ENCODE data around the gene RABEP2. TPM values are rescaled to one million over a fixed set of nuclear protein-coding genes. Genes with fewer than 3 reads are reported as not detected.
"Not testable (repeated sequence)": the region's sequence is repeated elsewhere in the genome, so short reads cannot be mapped to it uniquely, and the experiment has no call there.

RABEP2 gene
- total RNA-seq, 1 donor from 2014 or later: 64.5 TPM

- Histone ChIP-seq H3K4me1 (peaks cover 9 to 10% of the 10 kb centered on the region in 2 donors), H3K27ac (no peak overlapping the region), H3K36me3 (no peaks in the 10 kb centered on the region), H3K4me3 (no peak overlapping the region), H3K9me3 (no peaks in the 10 kb centered on the region), H3K27me3 (no peaks in the 10 kb centered on the region)
- TF ChIP-seq CTCF (IDR thresholded peaks at IDR 0.05): no peak
- intact Hi-C loops (cut with DNase I): no loop called here
- no peak for DNase-seq (ENCODE audit: low spot score in 2 of 2)
Measured at GRCh38 chr16:28883221-28883996, 41.6 kb downstream of the RABEP2 start.

- DNase-seq (ENCODE audit: low spot score in 2 of 2): no peak
- no peaks in the 10 kb centered on the region for H3K36me3 ChIP-seq
- H3K9me3 ChIP-seq: no peaks in the 10 kb centered on the region
- peaks cover 9 to 10% of the 10 kb centered on the region in 2 donors for H3K4me1 ChIP-seq
- no peaks in the 10 kb centered on the region for H3K27me3 ChIP-seq
- no peak for TF ChIP-seq CTCF (IDR thresholded peaks at IDR 0.05)
- no peak overlapping the region for H3K4me3 ChIP-seq
- intact Hi-C loops (cut with DNase I): no loop called here
- no peak overlapping the region for H3K27ac ChIP-seq
Measured at GRCh38 chr16:28882551-28883160, 42.4 kb downstream of the RABEP2 start.

- DNase-seq (ENCODE audit: low spot score in 2 of 2); H3K27me3 ChIP-seq; H3K36me3 ChIP-seq; H3K4me1 ChIP-seq; H3K9me3 ChIP-seq; intact Hi-C loops (cut with DNase I); H3K4me3 ChIP-seq; H3K27ac ChIP-seq: not testable (repeated sequence)
Measured at GRCh38 chr16:28881565-28881964, 43.5 kb downstream of the RABEP2 start.

GRCh38 chr16:28880955-28881354 lies 44.1 kb downstream of the RABEP2 start:
- no peaks in the 10 kb centered on the region for H3K36me3 ChIP-seq
- H3K9me3 ChIP-seq: no peaks in the 10 kb centered on the region
- intact Hi-C loops (cut with DNase I): no loop called here
- DNase-seq (ENCODE audit: low spot score in 2 of 2): no peak
- H3K4me3 ChIP-seq: no peak overlapping the region
- peaks cover 9 to 10% of the 10 kb centered on the region in 2 donors for H3K4me1 ChIP-seq
- H3K27ac ChIP-seq: no peak overlapping the region
- no peak for TF ChIP-seq CTCF (IDR thresholded peaks at IDR 0.05)
- H3K27me3 ChIP-seq: no peaks in the 10 kb centered on the region

- Histone ChIP-seq H3K4me1 (peaks cover 9 to 10% of the 10 kb centered on the region in 2 donors), H3K9me3 (no peaks in the 10 kb centered on the region), H3K27me3 (no peaks in the 10 kb centered on the region), H3K27ac (no peak overlapping the region), H3K4me3 (peak overlapping the region; percentile 51 to 79), H3K36me3 (no peaks in the 10 kb centered on the region)
- DNase-seq (ENCODE audit: low spot score in 2 of 2): no peak
- no peak for TF ChIP-seq CTCF (IDR thresholded peaks at IDR 0.05)
- intact Hi-C loops (cut with DNase I): no loop called here
Measured at GRCh38 chr16:28880589-28880915, 44.5 kb downstream of the RABEP2 start.

- H3K4me3 ChIP-seq: peak overlapping the region; percentile 51 to 79
- no peaks in the 10 kb centered on the region for H3K36me3 ChIP-seq
- no peak overlapping the region for H3K27ac ChIP-seq
- H3K27me3 ChIP-seq: no peaks in the 10 kb centered on the region
- no peak for TF ChIP-seq CTCF (IDR thresholded peaks at IDR 0.05)
- peak; percentile 52 to 91 for DNase-seq (ENCODE audit: low spot score in 2 of 2)
- intact Hi-C loops (cut with DNase I): loop anchor here (1.0 to 2.0 kb wide), 2 partner anchors 45 to 70 kb away; partner anchors contain the start of genes NFATC2IP and RABEP2
- no peaks in the 10 kb centered on the region for H3K9me3 ChIP-seq
- peaks cover 9 to 10% of the 10 kb centered on the region in 2 donors for H3K4me1 ChIP-seq
Measured at GRCh38 chr16:28879841-28880588, 45.0 kb downstream of the RABEP2 start.

All from ascending aorta (tissue), 2 donors.